PC-3 (cell line): ENCODE results near the gene SPSB4.

ENCODE experiments used
- EZH2 ChIP-seq: fragments of 300-600 bp; sonication (generic); IDR thresholded peaks from one replicate; pipeline ENCODE4 v1.6.1; 2017; ENCODE audit warnings: antibody characterized with exemption, mild to moderate bottlenecking, low read length; ENCODE audit not compliant: unreplicated experiment
- EZH2phosphoT487 ChIP-seq: fragments of 300-600 bp; sonication (generic); IDR thresholded peaks from 2 replicates; pipeline ENCODE4 v1.6.1; 2018; ENCODE audit warnings: mild to moderate bottlenecking, antibody characterized with exemption, low read length, borderline replicate concordance

- TF ChIP-seq EZH2phosphoT487 (no peak), EZH2 (no peak)
Observed at GRCh38 chr3:141178551-141178950, 127.4 kb downstream of the SPSB4 start.
